Left lung (tissue), 10 donors: ENCODE results near the gene MERTK. TPM values are rescaled to one million over a fixed set of nuclear protein-coding genes. Genes with fewer than 3 reads are reported as not detected.
"Not testable (repeated sequence)": the region's sequence is repeated elsewhere in the genome, so short reads cannot be mapped to it uniquely, and the experiment has no call there.

Experiments
- ATAC-seq: fragments of 200-7000 bp; cut with Tn5 transposase; one replicate; pipeline ENCODE4 v1.9.1; 2020; ENCODE audit warnings: moderate library complexity
- DNase-seq, 4 donors: peaks; one replicate each; pipeline ENCODE4 v3.0.0-alpha.2; 2013 to 2020
- H3K27ac ChIP-seq, 2 donors: fragments of 200-600 bp; sonication (generic) in 1 of 2; one replicate each; pipeline versions ENCODE4 v1.5.0 to v1.8.0; 2020 to 2021
- H3K27me3 ChIP-seq, 2 donors: fragments of 200-600 bp; sonication (generic) in 1 of 2; one replicate each; pipeline versions ENCODE4 v1.5.0 to v1.8.0; 2020 to 2021
- H3K36me3 ChIP-seq, 2 donors: fragments of 200-600 bp; sonication (generic) in 1 of 2; one replicate each; pipeline versions ENCODE4 v1.5.0 to v1.8.0; 2020 to 2021
- H3K4me1 ChIP-seq, 2 donors: fragments of 200-600 bp; one replicate each; pipeline ENCODE4 v1.8.0; 2021
- H3K4me3 ChIP-seq, 2 donors: fragments of 200-600 bp; sonication (generic) in 1 of 2; one replicate each; pipeline versions ENCODE4 v1.5.0 to v1.8.0; 2020 to 2021; ENCODE audit warnings: mild to moderate bottlenecking in 1 of 2
- H3K9me3 ChIP-seq, 2 donors: fragments of 200-600 bp; sonication (generic) in 1 of 2; one replicate each; pipeline versions ENCODE4 v1.5.0 to v1.8.0; 2020 to 2021
- CTCF ChIP-seq, 2 donors: fragments of 200-600 bp; sonication (generic) in 1 of 2; IDR thresholded peaks; one replicate each; pipeline versions ENCODE4 v1.5.0 to v1.8.0; 2021; ENCODE audit warnings: antibody characterized with exemption in 2 of 2
- intact Hi-C, 2 donors: fragments of 100-400 bp; cut with DNase I; formaldehyde crosslinking; loops; one replicate each; pipeline versions ENCODE4 v1.11.2 to v1.14.2; 2022
- polyA plus RNA-seq, 6 donors: library from polyadenylated mRNA; unstranded; fragments of 120-200 nt; gene quantifications; one replicate each; pipeline ENCODE4 v1.2.1, GENCODE V29; 2013; ENCODE audit not compliant: insufficient read length in 6 of 6
- total RNA-seq, 2 donors: library from RNA; stranded (reverse); fragmentation: NEBNext Ultra II Directional; extraction: Animal tissue kit (Norgen Biotek cat#: 25700); gene quantifications; one replicate each; pipeline ENCODE4 v1.2.1, GENCODE V29; 2021
- donor health status: DM: no; HTN: yes; CAD: no.
- donor health status: DM: no; HTN: no; CAD: no.

Gene MERTK
- total and polyA plus RNA-seq, 8 donors: 15.3 to 42.8 (median 19.8) TPM

DNA sequence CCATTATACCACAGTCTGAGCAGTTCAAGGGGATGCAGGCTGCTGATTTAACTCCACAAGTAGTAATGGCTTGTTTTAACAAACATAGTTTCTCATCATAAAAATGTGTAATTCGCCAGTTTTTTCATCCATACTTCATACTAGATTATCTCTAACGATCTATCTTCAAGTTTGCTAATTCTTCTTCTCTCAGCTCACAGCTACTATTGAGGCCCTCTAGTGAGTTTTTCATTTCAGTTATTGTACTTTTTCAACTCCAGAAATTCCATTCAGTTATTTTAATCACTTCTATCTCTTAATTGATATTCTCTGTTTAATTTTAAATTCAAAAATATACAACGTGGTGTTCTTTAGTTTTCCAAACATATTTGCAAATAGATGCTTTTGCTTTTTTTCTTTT is 136.5 kb downstream of the MERTK start:
- TF ChIP-seq CTCF (IDR thresholded peaks at IDR 0.05): no peak
- Histone ChIP-seq H3K9me3 (no peaks in the 10 kb centered on the region), H3K27me3 (no peaks in the 10 kb centered on the region), H3K36me3 (no peaks in the 10 kb centered on the region), H3K4me3 (no peak overlapping the region), H3K4me1 (peaks cover 19 to 45% of the 10 kb centered on the region in 2 donors), H3K27ac (peak overlapping the region in 1 of 2 donors; percentile 88)
- DNase-seq: no peak
- no peak for ATAC-seq
- intact Hi-C loops: no loop called here

DNA sequence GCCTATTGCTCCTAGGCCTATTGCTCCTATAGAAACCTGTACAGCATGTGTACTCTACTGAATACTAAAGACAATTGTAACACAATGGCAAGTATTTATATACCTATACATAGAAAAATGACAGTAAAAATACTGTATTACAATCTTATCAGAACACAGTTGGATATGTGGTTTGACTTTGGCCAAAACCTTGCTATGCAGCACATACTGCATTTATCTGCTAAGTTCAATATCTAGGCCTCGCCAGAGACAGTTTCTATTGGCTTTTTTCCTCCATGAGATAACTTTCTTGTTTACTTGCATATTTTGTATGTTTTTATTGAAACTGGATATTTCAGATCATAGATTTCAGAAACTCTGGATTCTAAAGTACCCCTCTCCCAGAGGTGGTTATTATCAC is 137.4 kb downstream of the MERTK start:
- no peak for TF ChIP-seq CTCF (IDR thresholded peaks at IDR 0.05)
- Histone ChIP-seq H3K36me3 (no peaks in the 10 kb centered on the region), H3K4me3 (no peak overlapping the region), H3K9me3 (no peaks in the 10 kb centered on the region), H3K27me3 (no peaks in the 10 kb centered on the region), H3K27ac (no peak overlapping the region), H3K4me1 (peaks cover 19 to 39% of the 10 kb centered on the region in 2 donors)
- ATAC-seq (no peak), DNase-seq (no peak)
- intact Hi-C loops: no loop called here

GRCh38 chr2:112039556-112039955 is 141.1 kb downstream of the MERTK start:
- H3K4me1 ChIP-seq, H3K9me3 ChIP-seq, intact Hi-C loops, DNase-seq, H3K27me3 ChIP-seq, H3K36me3 ChIP-seq, H3K27ac ChIP-seq, ATAC-seq, H3K4me3 ChIP-seq: not testable (repeated sequence)

DNA sequence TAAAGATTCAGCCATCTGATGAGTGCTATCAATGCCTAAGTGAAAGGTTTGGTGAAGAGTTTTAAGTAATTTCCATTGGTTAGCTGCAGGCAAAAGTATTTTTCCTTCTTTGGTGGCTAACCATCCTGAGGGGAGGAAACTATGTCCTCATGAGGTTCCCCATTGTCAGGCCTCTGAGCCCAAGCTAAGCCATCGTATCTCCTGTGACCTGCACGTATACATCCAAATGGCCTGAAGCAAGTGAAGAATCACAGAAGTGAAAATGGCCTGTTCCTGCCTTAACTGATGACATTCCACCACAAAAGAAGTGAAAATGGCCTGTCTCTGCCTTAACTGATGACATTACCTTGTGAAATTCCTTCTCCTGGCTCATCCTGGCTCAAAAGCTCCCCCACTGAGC is 141.7 kb downstream of the MERTK start:
- H3K27me3 ChIP-seq, intact Hi-C loops: not testable (repeated sequence)

GRCh38 chr2:112041460-112041859 is 143.1 kb downstream of the MERTK start:
- H3K36me3 ChIP-seq, H3K4me1 ChIP-seq, H3K4me3 ChIP-seq, H3K27me3 ChIP-seq, H3K9me3 ChIP-seq, H3K27ac ChIP-seq, ATAC-seq, DNase-seq, intact Hi-C loops: not testable (repeated sequence)

More for the DNA sequence above, 141.7 kb downstream of the MERTK start:
- DNase-seq, H3K27ac ChIP-seq, ATAC-seq, H3K4me1 ChIP-seq, H3K9me3 ChIP-seq, H3K36me3 ChIP-seq, H3K4me3 ChIP-seq: not testable (repeated sequence)

GRCh38 chr2:112045446-112046014 is 147.1 kb downstream of the MERTK start:
- Histone ChIP-seq H3K36me3 (no peaks in the 10 kb centered on the region), H3K4me3 (no peak overlapping the region), H3K27me3 (no peaks in the 10 kb centered on the region), H3K4me1 (peaks cover 6 to 31% of the 10 kb centered on the region in 2 donors), H3K27ac (peak overlapping the region in 1 of 2 donors; percentile 25), H3K9me3 (peaks cover 6 to 10% of the 10 kb centered on the region in 2 donors)
- intact Hi-C loops: loop anchor here in 1 of 2 donors (5.0 kb wide), 1 partner anchor 148 kb away; the partner anchor contains the start of gene MERTK
- no peak for ATAC-seq
- no peak for DNase-seq
- TF ChIP-seq CTCF (IDR thresholded peaks at IDR 0.05): no peak

DNA sequence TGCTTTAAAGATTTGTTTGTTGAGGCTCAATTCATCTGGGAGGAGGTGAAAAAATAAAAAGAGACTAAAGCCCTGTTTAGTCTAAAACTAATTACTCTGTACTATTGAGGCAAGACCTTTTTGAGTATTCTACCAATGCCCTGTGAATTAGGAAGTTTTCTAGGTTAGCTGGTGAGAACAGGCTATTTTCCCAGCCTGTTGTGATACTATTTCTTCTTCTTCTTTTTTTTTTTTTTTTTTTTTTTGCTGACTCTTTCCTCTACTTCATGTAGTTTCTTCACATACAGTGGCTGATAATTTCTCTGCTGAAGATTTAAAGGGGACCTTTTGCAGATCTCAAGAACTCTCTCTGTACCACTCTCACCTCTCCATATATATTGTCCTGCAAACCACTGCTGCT is 147.8 kb downstream of the MERTK start:
- Histone ChIP-seq H3K4me1 (peaks cover 6 to 31% of the 10 kb centered on the region in 2 donors), H3K36me3 (no peaks in the 10 kb centered on the region), H3K27me3 (no peaks in the 10 kb centered on the region), H3K9me3 (peaks cover 6 to 10% of the 10 kb centered on the region in 2 donors), H3K27ac (peak overlapping the region in 1 of 2 donors; percentile 25), H3K4me3 (no peak overlapping the region)
- ATAC-seq (no peak), DNase-seq (no peak)
- TF ChIP-seq CTCF (IDR thresholded peaks at IDR 0.05): no peak
- intact Hi-C loops: loop anchor here in 1 of 2 donors (5.0 kb wide), 1 partner anchor 149 kb away; the partner anchor contains the start of gene MERTK
